GM12878 (cell line): ENCODE data around the gene RHEX.

ENCODE experiments used
- EZH2 ChIP-seq: IDR thresholded peaks from 2 replicates; pipeline ENCODE4 v1.6.1; 2012; ENCODE audit warnings: low read depth, mild to moderate bottlenecking, control low read depth, inconsistent platforms, low read length, borderline replicate concordance; ENCODE audit not compliant: control insufficient read depth
- NFIC ChIP-seq: IDR thresholded peaks from 2 replicates; pipeline ENCODE4 v1.6.1; 2012; ENCODE audit warnings: low read depth, mild to moderate bottlenecking, inconsistent platforms, low read length, moderate library complexity
- POLR2AphosphoS2 ChIP-seq: IDR thresholded peaks from 2 replicates; pipeline ENCODE4 v1.6.1; 2011; ENCODE audit warnings: low read depth, mild to moderate bottlenecking, low read length, improper control_type of control experiment, moderate library complexity
- RAD21 ChIP-seq: IDR thresholded peaks from 2 replicates; pipeline ENCODE4 v1.6.1; 2011; ENCODE audit warnings: mild to moderate bottlenecking, low read depth, low read length, moderate library complexity; ENCODE audit not compliant: insufficient read depth
- STAT1 ChIP-seq: fragments of 450-650 bp; conservative IDR thresholded peaks from 2 replicates; pipeline ENCODE4 v1.6.1; 2014; ENCODE audit warnings: antibody characterized with exemption, mild to moderate bottlenecking
- TF ChIP-seq, protein P1 (sequence below), 3 experiments: IDR thresholded peaks in 2 of 3; conservative IDR thresholded peaks in 1 of 3; 2 replicates each; pipeline ENCODE4 v1.5.1; 2011; ENCODE audit warnings: low read depth in 3 of 3, low read length in 3 of 3, mild to moderate bottlenecking in 3 of 3, control low read depth in 2 of 3, moderate library complexity in 2 of 3, inconsistent platforms in 1 of 3, mixed read lengths in 1 of 3; ENCODE audit not compliant: control insufficient read depth in 2 of 3, insufficient read depth in 1 of 3; ENCODE audit errors: extremely low read depth in 1 of 3
- TF ChIP-seq, protein P2 (sequence below): fragments of 450-650 bp; IDR thresholded peaks from 2 replicates; pipeline ENCODE4 v1.6.1; 2016; ENCODE audit warnings: mild to moderate bottlenecking

DNA sequence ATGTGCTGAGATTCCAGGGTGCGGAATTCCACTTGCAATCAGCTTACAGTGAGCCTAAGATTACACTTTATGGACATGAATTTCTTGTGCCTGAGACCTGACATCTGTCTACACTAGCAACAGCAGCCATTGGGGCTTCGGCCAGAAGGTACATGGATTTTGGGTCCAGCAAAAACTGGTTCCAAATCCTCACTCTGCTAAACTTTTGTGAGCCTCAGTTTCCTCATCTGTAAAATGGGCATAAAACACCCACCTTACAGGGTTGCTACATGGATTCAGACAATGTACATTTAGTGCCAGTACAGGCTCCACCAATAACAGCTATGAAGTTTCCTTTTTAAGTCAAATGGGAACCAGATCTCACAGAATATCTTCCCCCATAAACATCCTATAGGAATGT, 30.8 kb downstream of the RHEX start:
- TF ChIP-seq NFIC (no peak), STAT1 (no peak), POLR2AphosphoS2 (no peak), RAD21 (no peak), EZH2 (no peak)
- TF ChIP-seq, protein P1, sequence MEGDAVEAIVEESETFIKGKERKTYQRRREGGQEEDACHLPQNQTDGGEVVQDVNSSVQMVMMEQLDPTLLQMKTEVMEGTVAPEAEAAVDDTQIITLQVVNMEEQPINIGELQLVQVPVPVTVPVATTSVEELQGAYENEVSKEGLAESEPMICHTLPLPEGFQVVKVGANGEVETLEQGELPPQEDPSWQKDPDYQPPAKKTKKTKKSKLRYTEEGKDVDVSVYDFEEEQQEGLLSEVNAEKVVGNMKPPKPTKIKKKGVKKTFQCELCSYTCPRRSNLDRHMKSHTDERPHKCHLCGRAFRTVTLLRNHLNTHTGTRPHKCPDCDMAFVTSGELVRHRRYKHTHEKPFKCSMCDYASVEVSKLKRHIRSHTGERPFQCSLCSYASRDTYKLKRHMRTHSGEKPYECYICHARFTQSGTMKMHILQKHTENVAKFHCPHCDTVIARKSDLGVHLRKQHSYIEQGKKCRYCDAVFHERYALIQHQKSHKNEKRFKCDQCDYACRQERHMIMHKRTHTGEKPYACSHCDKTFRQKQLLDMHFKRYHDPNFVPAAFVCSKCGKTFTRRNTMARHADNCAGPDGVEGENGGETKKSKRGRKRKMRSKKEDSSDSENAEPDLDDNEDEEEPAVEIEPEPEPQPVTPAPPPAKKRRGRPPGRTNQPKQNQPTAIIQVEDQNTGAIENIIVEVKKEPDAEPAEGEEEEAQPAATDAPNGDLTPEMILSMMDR (IDR thresholded peaks at IDR 0.05 in 2 of 3, conservative IDR thresholded peaks at IDR 0.05 in 1 of 3; ENCODE audit: control insufficient read depth in 2 of 3, extremely low read depth in 1 of 3, insufficient read depth in 1 of 3, low read depth in 3 of 3, low read length in 3 of 3) = no peak
- TF ChIP-seq, protein P2, sequence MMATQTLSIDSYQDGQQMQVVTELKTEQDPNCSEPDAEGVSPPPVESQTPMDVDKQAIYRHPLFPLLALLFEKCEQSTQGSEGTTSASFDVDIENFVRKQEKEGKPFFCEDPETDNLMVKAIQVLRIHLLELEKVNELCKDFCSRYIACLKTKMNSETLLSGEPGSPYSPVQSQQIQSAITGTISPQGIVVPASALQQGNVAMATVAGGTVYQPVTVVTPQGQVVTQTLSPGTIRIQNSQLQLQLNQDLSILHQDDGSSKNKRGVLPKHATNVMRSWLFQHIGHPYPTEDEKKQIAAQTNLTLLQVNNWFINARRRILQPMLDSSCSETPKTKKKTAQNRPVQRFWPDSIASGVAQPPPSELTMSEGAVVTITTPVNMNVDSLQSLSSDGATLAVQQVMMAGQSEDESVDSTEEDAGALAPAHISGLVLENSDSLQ = no peak
